HG03571 (cell line): ENCODE results near the gene MKLN1.
"Not testable (repeated sequence)": the region's sequence is repeated elsewhere in the genome, so short reads cannot be mapped to it uniquely, and the experiment has no call there.

Source experiments
- ATAC-seq: cut with Tn5 transposase; IDR thresholded peaks from one replicate; pipeline ENCODE4 v1.9.1; 2021; ENCODE audit not compliant: unreplicated experiment

Gene MKLN1

GRCh38 chr7:131455546-131455945, 127.9 kb downstream of the MKLN1 start:
- no peak for ATAC-seq

GRCh38 chr7:131456338-131456737, 128.7 kb downstream of the MKLN1 start:
- no peak for ATAC-seq

GRCh38 chr7:131459256-131459655, 131.6 kb downstream of the MKLN1 start:
- ATAC-seq = no peak

- ATAC-seq = no peak
Measured at GRCh38 chr7:131462059-131462458, 134.4 kb downstream of the MKLN1 start.

- not testable (repeated sequence) for ATAC-seq
Measured at GRCh38 chr7:131462715-131463114, 135.0 kb downstream of the MKLN1 start.

- no peak for ATAC-seq
Measured at GRCh38 chr7:131466735-131467365, 139.2 kb downstream of the MKLN1 start.

GRCh38 chr7:131467788-131468187, 140.1 kb downstream of the MKLN1 start:
- no peak for ATAC-seq

GRCh38 chr7:131471250-131472004, 143.8 kb downstream of the MKLN1 start:
- no peak for ATAC-seq

GRCh38 chr7:131476740-131477139, 149.1 kb downstream of the MKLN1 start:
- ATAC-seq = no peak

- no peak for ATAC-seq
Measured at GRCh38 chr7:131480384-131481315, 153.0 kb downstream of the MKLN1 start.

GRCh38 chr7:131482800-131483199, 155.1 kb downstream of the MKLN1 start:
- ATAC-seq = peak; percentile 49

GRCh38 chr7:131483586-131483985, 155.9 kb downstream of the MKLN1 start:
- ATAC-seq = no peak

GRCh38 chr7:131486346-131486745, 158.7 kb downstream of the MKLN1 start:
- ATAC-seq = no peak

GRCh38 chr7:131487217-131487616, 159.5 kb downstream of the MKLN1 start:
- no peak for ATAC-seq

GRCh38 chr7:131488361-131488760, 160.7 kb downstream of the MKLN1 start:
- no peak for ATAC-seq

GRCh38 chr7:131489196-131489595, 161.5 kb downstream of the MKLN1 start:
- no peak for ATAC-seq

- ATAC-seq = no peak
Measured at GRCh38 chr7:131489881-131490280, 162.2 kb downstream of the MKLN1 start.

GRCh38 chr7:131493081-131493480, 165.4 kb downstream of the MKLN1 start:
- ATAC-seq = no peak

- no peak for ATAC-seq
Measured at GRCh38 chr7:131493581-131493980, 165.9 kb downstream of the MKLN1 start.

GRCh38 chr7:131494182-131494581, 166.5 kb downstream of the MKLN1 start:
- no peak for ATAC-seq

GRCh38 chr7:131495669-131496498, 168.2 kb downstream of the MKLN1 start:
- ATAC-seq = no peak
